ENCODE data around the gene MARCKS.

MARCKS gene, protein sequence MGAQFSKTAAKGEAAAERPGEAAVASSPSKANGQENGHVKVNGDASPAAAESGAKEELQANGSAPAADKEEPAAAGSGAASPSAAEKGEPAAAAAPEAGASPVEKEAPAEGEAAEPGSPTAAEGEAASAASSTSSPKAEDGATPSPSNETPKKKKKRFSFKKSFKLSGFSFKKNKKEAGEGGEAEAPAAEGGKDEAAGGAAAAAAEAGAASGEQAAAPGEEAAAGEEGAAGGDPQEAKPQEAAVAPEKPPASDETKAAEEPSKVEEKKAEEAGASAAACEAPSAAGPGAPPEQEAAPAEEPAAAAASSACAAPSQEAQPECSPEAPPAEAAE

GRCh38 chr6:113856625-113857555 lies at the start of gene MARCKS:
MARCKS (plus strand) TSS chr6:113857345; CDS start chr6:113857746, 401 bp downstream.
- no peaks in the 10 kb centered on the region for H3K27me3 ChIP-seq (replicated peaks; ENCODE audit: control insufficient read depth, insufficient read depth, low read length)
- TF ChIP-seq, protein P1, sequence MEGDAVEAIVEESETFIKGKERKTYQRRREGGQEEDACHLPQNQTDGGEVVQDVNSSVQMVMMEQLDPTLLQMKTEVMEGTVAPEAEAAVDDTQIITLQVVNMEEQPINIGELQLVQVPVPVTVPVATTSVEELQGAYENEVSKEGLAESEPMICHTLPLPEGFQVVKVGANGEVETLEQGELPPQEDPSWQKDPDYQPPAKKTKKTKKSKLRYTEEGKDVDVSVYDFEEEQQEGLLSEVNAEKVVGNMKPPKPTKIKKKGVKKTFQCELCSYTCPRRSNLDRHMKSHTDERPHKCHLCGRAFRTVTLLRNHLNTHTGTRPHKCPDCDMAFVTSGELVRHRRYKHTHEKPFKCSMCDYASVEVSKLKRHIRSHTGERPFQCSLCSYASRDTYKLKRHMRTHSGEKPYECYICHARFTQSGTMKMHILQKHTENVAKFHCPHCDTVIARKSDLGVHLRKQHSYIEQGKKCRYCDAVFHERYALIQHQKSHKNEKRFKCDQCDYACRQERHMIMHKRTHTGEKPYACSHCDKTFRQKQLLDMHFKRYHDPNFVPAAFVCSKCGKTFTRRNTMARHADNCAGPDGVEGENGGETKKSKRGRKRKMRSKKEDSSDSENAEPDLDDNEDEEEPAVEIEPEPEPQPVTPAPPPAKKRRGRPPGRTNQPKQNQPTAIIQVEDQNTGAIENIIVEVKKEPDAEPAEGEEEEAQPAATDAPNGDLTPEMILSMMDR (IDR thresholded peaks at IDR 0.05; ENCODE audit: insufficient read depth, low read length, poor library complexity, severe bottlenecking): no peak
- DNase-seq (ENCODE audit: extremely low read depth, insufficient read length): peak; percentile 95

DNA sequence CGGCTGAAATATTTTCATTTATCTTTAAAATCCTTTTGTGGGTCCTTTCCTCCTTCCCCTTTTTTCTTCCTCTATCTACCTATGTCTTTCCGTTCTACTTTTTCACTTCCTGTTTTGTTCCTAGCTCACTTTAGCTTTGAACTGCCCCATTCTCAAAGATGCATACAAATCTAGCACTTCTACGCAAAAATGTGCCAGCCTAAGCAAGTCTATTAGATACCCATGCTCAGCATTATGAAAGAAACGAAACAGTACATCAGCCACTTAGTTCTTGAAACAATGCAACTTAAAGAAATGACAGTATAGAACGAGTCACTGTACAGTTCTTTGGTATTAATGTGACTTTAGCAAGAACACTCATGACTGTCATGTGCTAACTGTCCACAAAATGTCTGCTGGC lies 47.3 kb upstream of the MARCKS start:
- no peaks in the 10 kb centered on the region for H3K36me3 ChIP-seq (ENCODE audit: control insufficient read depth, insufficient read depth, low read length)
- TF ChIP-seq, protein P1 (IDR thresholded peaks at IDR 0.05; ENCODE audit: insufficient read depth, low read length, poor library complexity, severe bottlenecking): no peak
- no peaks in the 10 kb centered on the region for H3K27me3 ChIP-seq (replicated peaks; ENCODE audit: control insufficient read depth, insufficient read depth, low read length)
- no peak overlapping the region for H3K4me3 ChIP-seq (replicated peaks; ENCODE audit: low read depth, low read length)
- peak; percentile 68 for DNase-seq (ENCODE audit: extremely low read depth, insufficient read length)

More at GRCh38 chr6:113856625-113857555, at the start of gene MARCKS:
- Histone ChIP-seq H3K4me3 (replicated peaks; ENCODE audit: low read depth, low read length) (peak within 1 kb of the TSS; percentile 99), H3K36me3 (ENCODE audit: control insufficient read depth, insufficient read depth, low read length) (peaks cover 2% of the 10 kb centered on the region; the same call in 1 of the 2 replicates)

- Histone ChIP-seq H3K27me3 (replicated peaks; ENCODE audit: control insufficient read depth, insufficient read depth, low read length) (no peaks in the 10 kb centered on the region), H3K36me3 (ENCODE audit: control insufficient read depth, insufficient read depth, low read length) (no peaks in the 10 kb centered on the region), H3K4me3 (replicated peaks; ENCODE audit: low read depth, low read length) (no peak overlapping the region)
- DNase-seq (ENCODE audit: extremely low read depth, insufficient read length): no peak
- TF ChIP-seq, protein P1 (IDR thresholded peaks at IDR 0.05; ENCODE audit: insufficient read depth, low read length, poor library complexity, severe bottlenecking): no peak
Measured at GRCh38 chr6:113813142-113813541, 44.0 kb upstream of the MARCKS start.

DNA sequence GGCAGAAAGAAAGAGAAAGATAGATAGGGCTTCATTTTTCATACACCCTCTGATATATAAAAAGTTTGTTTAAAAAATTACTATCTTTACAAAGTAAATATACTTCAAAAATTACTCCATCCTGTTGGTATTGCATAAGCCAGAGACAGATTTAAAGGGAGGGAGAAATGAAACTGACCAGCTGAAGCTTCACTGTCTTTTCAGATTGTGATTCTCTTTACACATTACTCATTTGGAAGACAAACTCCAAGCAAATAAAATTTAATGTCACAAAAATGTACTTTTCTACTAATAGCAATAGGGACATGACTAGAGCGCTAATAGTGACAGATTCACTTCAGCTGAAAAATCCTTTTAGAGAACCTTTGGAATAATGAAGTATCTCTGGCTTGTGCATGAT lies 38.6 kb upstream of the MARCKS start:
- TF ChIP-seq, protein P1 (IDR thresholded peaks at IDR 0.05; ENCODE audit: insufficient read depth, low read length, poor library complexity, severe bottlenecking): no peak
- DNase-seq (ENCODE audit: extremely low read depth, insufficient read length): no peak
- Histone ChIP-seq H3K4me3 (replicated peaks; ENCODE audit: low read depth, low read length) (no peak overlapping the region), H3K27me3 (replicated peaks; ENCODE audit: control insufficient read depth, insufficient read depth, low read length) (no peaks in the 10 kb centered on the region), H3K36me3 (ENCODE audit: control insufficient read depth, insufficient read depth, low read length) (no peaks in the 10 kb centered on the region)

GRCh38 chr6:113819169-113819830 lies 37.8 kb upstream of the MARCKS start:
- TF ChIP-seq, protein P1 (IDR thresholded peaks at IDR 0.05; ENCODE audit: insufficient read depth, low read length, poor library complexity, severe bottlenecking): no peak
- DNase-seq (ENCODE audit: extremely low read depth, insufficient read length): no peak
- no peaks in the 10 kb centered on the region for H3K36me3 ChIP-seq (ENCODE audit: control insufficient read depth, insufficient read depth, low read length)
- H3K27me3 ChIP-seq (replicated peaks; ENCODE audit: control insufficient read depth, insufficient read depth, low read length): no peaks in the 10 kb centered on the region
- H3K4me3 ChIP-seq (replicated peaks; ENCODE audit: low read depth, low read length): no peak overlapping the region

All from GM06990 (cell line).